Non-pigmented ciliary epithelial cell (primary cell): Measurements from ENCODE around the gene TDRD12.
A peak's percentile ranks its signal among the peaks of the same experiment; 100 is the strongest.

ENCODE experiments used
- DNase-seq: peaks from one replicate; pipeline ENCODE4 v3.0.0-alpha.2; 2010; ENCODE audit warnings: low read depth

Gene TDRD12

GRCh38 chr19:32809754-32810153 lies 90.2 kb downstream of the TDRD12 start:
- no peak for DNase-seq

GRCh38 chr19:32810452-32810851 lies 90.9 kb downstream of the TDRD12 start:
- no peak for DNase-seq

- no peak for DNase-seq
These were observed 91.6 kb downstream of the TDRD12 start for GRCh38 chr19:32811151-32811550.

GRCh38 chr19:32812036-32812435 lies 92.5 kb downstream of the TDRD12 start:
- DNase-seq = no peak

- DNase-seq = no peak
These were observed 93.0 kb downstream of the TDRD12 start for GRCh38 chr19:32812571-32812970.

GRCh38 chr19:32813862-32814425 lies 94.4 kb downstream of the TDRD12 start:
- no peak for DNase-seq

DNA sequence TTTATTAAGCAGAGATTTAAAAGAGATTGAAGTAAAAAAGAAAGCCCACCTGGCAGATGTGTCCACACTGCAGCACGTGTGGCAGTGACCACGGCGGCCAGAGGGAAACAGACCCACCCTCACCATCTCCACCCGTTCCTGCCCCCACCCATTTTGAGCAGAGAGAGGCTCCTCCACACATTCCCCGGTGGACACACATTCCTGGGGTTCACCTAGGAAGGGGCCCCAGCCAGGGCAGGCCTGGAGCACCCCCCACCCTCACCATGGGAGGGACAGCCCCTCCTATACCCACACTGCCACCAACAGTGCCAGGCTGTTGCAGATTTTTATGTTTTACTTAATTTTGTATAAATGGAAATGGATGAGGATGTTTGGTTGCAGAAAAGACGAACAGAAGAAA lies 95.1 kb downstream of the TDRD12 start:
- no peak for DNase-seq

- no peak for DNase-seq
These were observed 97.1 kb downstream of the TDRD12 start for GRCh38 chr19:32816555-32817099.

DNA sequence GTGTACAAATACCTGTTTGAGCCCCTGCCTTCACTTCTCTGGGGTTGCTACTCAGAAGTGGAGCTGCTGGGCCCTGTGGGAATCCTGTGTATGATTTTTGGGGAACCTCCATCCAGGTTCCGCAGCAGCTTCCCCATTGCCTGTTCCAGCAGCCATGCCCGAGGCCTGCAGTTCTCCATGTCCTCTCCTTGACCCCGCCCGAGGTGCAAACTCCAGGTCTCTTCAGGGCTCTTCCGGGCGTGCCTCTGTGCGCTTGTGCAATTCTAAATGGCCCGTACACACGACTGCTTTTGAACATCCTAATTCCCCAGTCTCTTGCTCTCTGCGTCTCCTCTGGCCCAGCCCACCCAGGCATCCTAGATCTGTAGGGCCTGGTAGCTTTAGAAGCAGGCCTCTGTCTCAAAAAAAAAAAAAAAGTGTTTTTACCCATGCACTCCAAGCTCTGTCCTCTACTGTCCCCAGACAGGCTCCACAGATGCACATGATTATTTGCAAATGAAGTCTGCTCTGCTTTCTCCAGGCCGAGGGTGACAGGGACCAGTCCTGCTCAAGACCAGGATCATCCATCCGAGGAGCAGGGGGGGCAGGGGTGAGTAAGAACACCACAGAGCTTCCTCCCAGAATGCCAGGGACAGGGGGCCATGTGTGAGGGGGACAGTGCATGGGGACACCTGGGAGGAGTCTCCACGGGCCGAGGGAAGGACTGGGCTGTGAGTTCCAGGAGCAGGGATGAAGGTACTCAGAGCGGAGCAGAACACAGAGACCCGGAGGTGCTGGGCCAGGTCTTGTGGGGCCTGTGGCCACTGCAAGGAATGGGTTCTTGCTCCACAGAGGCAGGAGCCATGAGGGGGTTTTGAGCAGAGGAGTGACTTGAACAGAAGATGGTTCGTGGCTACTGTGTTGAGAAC lies 98.3 kb downstream of the TDRD12 start:
- DNase-seq = no peak

DNA sequence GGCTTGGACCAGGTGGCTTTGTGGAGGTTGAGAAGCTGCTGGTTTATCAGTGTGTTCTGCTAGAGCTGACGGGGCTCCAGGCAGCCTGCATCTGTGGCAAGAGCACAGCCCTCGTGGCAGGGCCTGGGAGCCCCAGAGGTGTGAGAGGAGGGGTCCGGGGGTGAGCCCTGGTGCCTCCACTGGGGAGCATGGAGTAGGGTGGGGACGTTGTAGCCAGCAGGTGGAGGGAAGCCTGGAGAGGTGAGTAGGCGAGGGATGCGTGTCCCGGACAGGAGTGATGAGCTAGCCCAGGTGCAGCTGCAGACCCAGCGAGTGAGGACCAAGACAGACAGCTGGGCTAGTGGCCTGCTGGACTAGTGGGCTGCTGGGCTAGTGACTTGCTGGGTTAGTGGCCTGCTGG lies 99.0 kb downstream of the TDRD12 start:
- DNase-seq = no peak

DNA sequence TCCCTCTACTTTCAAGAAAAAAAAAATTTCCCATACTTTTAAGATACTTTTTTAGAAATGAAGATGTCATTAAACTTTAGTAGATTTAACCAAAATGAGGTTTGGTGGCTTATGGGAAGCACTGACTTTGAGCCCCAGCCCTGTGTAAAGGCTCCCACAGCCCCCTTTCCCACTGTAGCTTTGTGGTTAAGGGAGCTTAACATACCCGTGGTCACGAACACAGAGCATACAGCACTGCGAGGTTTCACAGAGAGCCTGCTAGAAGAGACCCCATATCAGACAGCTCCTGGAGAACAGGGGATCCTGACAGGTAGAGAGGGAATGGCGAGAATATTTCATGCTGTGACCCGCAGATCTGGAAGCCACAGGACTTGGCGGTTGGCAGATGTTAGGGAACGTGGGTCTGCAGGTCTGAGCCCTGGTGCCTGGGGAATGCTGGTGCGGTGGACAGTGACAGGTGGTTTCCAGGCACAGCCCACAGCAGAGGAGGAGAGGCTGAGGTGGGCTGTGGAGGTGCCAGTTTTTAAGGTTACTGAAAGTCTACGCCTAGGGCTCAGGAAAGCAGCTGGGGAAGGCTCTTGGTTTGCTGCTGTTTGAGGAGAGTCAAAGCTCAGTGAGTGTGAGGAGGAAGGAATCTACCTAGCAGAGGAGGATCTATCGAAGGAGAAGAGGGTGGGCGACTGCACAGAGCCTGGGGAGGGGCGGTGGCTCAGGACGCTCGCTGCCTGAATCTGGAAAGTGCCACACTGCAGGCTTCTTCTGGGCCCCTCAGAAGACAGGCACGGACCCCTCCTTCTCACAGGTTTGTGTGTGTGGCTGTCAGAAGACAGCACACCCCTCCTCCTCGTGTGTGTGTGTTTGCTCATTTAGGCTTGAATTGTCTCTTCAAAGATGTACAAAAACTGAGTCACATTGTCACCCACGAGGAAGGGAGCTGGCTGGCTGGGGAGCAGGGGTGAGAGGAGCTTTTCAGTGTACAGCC lies 100.1 kb downstream of the TDRD12 start:
- DNase-seq = no peak

GRCh38 chr19:32822916-32823746 lies 103.6 kb downstream of the TDRD12 start:
- DNase-seq = no peak

DNA sequence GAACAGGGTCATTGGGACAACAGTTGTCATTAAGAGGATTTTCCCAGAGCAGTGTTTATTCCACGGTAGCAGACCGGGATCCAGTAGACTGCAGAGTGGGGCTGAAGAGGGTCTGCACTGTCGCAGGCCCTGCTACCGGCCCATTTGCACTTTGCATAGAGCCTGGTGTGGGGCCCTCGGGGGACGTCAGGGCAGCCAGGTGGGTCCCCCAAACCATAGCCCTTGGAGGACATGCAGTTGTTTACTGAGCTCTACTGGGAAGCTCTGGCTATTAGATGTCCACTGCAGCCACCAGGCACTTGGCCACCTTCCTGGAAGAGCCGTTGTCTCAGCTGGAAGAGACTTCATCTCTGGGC lies 104.2 kb downstream of the TDRD12 start:
- no peak for DNase-seq

DNA sequence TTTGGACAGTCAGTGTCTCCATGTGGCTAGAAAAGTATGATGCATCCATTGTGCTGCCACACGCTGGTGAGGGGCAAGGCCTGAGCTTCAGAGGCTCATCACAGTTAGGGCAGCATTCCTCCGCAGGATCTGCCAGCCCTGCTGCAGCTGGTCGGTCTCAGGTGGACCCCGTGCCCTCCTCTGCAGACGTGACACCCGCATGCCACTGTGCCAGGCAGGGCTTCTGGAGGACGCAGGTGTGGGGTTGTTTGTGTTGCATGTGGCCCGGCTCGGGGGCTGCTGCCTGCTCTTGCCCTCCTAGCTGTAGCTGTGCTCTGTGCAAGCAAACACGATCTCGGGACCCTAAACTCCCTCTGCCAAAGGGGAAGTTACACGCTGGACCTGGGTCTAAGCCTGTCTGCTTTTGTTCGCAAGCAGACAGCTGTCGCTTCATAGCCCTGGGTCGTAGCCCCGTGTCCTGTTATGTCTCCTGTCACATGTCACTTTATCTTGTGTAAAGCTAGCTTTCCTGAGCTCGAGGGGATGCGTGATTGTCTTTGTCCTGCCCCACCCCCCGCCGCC lies 104.7 kb downstream of the TDRD12 start:
- DNase-seq = no peak

- no peak for DNase-seq
These were observed 105.5 kb downstream of the TDRD12 start for GRCh38 chr19:32824916-32825608.

GRCh38 chr19:32828139-32828538 lies 108.6 kb downstream of the TDRD12 start:
- no peak for DNase-seq

GRCh38 chr19:32828643-32829344 lies 109.2 kb downstream of the TDRD12 start:
- no peak for DNase-seq

DNA sequence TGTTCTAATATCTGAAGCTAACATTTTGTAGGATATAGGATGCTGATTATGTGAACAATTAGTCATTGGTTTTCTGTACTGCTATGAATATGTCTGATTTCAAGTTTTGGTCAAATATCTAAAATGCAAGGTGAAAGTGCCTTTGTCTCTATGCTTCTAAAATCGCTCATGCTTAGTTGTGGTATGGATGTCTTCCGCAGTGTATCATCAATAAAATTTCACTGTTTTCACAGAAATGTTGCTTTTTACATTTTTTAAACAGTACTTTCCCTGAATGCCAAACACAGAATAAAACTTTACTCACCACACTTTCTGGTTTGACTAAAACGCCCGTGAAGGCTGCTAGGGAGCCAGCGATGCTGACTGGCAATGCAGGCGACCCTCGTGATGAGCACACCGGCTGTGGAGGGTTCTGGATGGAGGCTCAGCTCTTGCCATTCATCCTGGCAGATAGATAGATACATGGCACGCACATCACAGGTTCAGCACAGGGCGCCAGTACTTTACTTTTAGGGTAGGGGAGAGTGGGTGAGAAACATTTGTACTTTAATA lies 109.9 kb downstream of the TDRD12 start:
- DNase-seq = no peak

DNA sequence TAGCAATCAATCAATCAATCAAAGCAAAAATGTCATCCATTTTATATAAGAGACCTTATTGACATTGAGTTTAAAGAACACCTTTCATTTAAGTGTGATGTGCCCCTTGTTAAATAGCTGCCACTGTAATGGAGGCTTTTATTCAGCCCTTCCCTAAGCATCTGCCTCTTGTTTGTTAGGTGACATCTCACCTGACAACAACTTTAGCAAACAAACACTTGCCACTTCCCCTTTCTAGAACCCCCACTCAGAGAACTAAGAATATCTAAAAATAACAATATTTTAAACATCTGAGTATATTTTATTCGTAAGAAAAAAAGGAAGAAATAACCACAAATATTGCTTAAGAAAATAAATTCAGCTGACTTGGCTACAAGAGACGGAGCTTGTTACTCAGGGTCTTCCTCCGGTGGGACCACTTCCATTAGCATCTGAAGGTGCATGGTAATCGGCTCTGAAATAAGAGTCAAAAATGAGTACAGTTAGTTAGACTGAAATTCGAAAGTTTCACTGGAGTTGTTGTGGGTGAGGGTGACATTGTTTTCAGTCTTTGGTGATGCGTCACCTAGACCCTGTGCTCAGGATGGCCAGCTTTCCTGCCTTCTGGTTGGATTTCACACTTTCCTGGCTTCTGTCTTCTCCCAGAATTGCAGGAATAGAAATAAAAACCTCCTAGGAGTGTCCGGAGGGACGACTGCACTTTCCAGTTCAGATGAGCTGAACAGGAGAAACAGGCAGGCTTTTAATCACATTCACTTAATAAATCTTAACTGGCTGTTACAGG lies 110.9 kb downstream of the TDRD12 start:
- peak; percentile 32 for DNase-seq
